B cell (primary cell): ENCODE measurements around the gene ZNF423. TPM values are rescaled to one million over a fixed set of nuclear protein-coding genes. Genes with fewer than 3 reads are reported as not detected.

Experiments used
- ATAC-seq: fragments of 200-7000 bp; cut with Tn5 transposase; one replicate; pipeline ENCODE4 v1.10.0; 2021; ENCODE audit warnings: low read depth, mild to moderate bottlenecking, moderate number of reproducible peaks, moderate library complexity
- CTCF ChIA-PET: fragments of 350-600 bp; sonication (Branson Sonifier 250); formaldehyde crosslinking; loops from one replicate; lab custom pipeline; 2021; ENCODE audit warnings: antibody characterized with exemption, inconsistent platforms; lab: Charles Lee
- POLR2A ChIA-PET: fragments of 350-600 bp; sonication (Branson Sonifier 250); formaldehyde crosslinking; loops from one replicate; lab custom pipeline; 2021; ENCODE audit warnings: antibody characterized with exemption; lab: Charles Lee
- DNase-seq: peaks from one replicate; pipeline ENCODE4 v3.0.0; 2013
- H2AFZ ChIP-seq: 2 replicates; pipeline ENCODE4 v1.6.1; 2012; ENCODE audit warnings: mild to moderate bottlenecking, low read depth, low read length; ENCODE audit not compliant: insufficient read depth, poor library complexity, severe bottlenecking
- H3K27ac ChIP-seq, 2 donors: 1 replicate in 1 of 2; 2 replicates in 1 of 2; pipeline ENCODE4 v1.5.1; 2012 to 2013; ENCODE audit warnings: low read length in 2 of 2, mild to moderate bottlenecking in 2 of 2, moderate library complexity in 1 of 2
- H3K27me3 ChIP-seq, 4 experiments: fragments of 200-600 bp in 1 of 4; sonication (generic) in 1 of 4; replicated peaks in 1 of 4; 1 replicate in 2 of 4; 2 replicates in 2 of 4; pipeline versions ENCODE4 v1.6.1 to v1.7.0; 2013 to 2016; ENCODE audit warnings: low read length in 3 of 4, mild to moderate bottlenecking in 2 of 4, mixed read lengths in 1 of 4, moderate library complexity in 1 of 4; ENCODE audit not compliant: insufficient read depth in 4 of 4, control insufficient read depth in 3 of 4; ENCODE audit errors: control extremely low read depth in 1 of 4
- H3K36me3 ChIP-seq, 2 experiments: replicated peaks in 1 of 2; 1 replicate in 1 of 2; 2 replicates in 1 of 2; pipeline versions ENCODE4 v1.6.1 to v1.7.1; 2013; ENCODE audit warnings: low read length in 1 of 2; ENCODE audit not compliant: insufficient read depth in 2 of 2, control insufficient read depth in 1 of 2; ENCODE audit errors: control extremely low read depth in 1 of 2, extremely low read depth in 1 of 2
- H3K4me1 ChIP-seq, 2 donors: fragments of 200-600 bp in 1 of 2; sonication (generic) in 1 of 2; 1 replicate in 1 of 2; 2 replicates in 1 of 2; pipeline versions ENCODE4 v1.5.1 to v1.6.1; 2013 to 2017; ENCODE audit warnings: low read length in 2 of 2; ENCODE audit not compliant: control insufficient read depth in 2 of 2, insufficient read depth in 2 of 2
- H3K4me2 ChIP-seq: replicated peaks from 2 replicates; pipeline ENCODE3; 2012; ENCODE audit warnings: mild to moderate bottlenecking, low read depth, low read length; ENCODE audit not compliant: poor library complexity, severe bottlenecking
- H3K4me3 ChIP-seq, 5 experiments: fragments of 200-600 bp in 1 of 5; sonication (generic) in 1 of 5; 1 replicate in 3 of 5; 2 replicates in 2 of 5; pipeline versions ENCODE4 v1.5.1 to v1.7.0; 2011 to 2016; ENCODE audit warnings: low read length in 4 of 5, mild to moderate bottlenecking in 4 of 5, low read depth in 2 of 5, control low read depth in 1 of 5, moderate library complexity in 1 of 5; ENCODE audit not compliant: insufficient read depth in 1 of 5; ENCODE audit errors: control extremely low read depth in 1 of 5, extremely low read depth in 1 of 5
- H3K79me2 ChIP-seq: fragments of 200-600 bp; sonication (generic); one replicate; pipeline ENCODE4 v1.6.0; 2016; ENCODE audit warnings: low read length; ENCODE audit not compliant: control insufficient read depth, insufficient read depth
- H3K9ac ChIP-seq: fragments of 200-600 bp; sonication (generic); 2 replicates; pipeline ENCODE4 v1.6.1; 2017; ENCODE audit warnings: mild to moderate bottlenecking, low read length, moderate library complexity
- H3K9me3 ChIP-seq, 3 donors: one replicate each; pipeline versions ENCODE4 v1.6.1 to v1.7.1; 2013; ENCODE audit warnings: low read length in 2 of 3; ENCODE audit not compliant: control insufficient read depth in 2 of 3, insufficient read depth in 1 of 3; ENCODE audit errors: control extremely low read depth in 1 of 3
- H4K20me1 ChIP-seq: 2 replicates; pipeline ENCODE4 v1.6.0; 2012; ENCODE audit warnings: mild to moderate bottlenecking, low read length; ENCODE audit not compliant: insufficient read depth, control insufficient read depth, poor library complexity, severe bottlenecking
- H3K27ac Mint-ChIP-seq: one replicate; pipeline ENCODE4 v1.8.0; 2021; ENCODE audit warnings: mixed read lengths
- H3K27me3 Mint-ChIP-seq: one replicate; pipeline ENCODE4 v1.8.0; 2021; ENCODE audit warnings: mixed read lengths
- H3K4me1 Mint-ChIP-seq: one replicate; pipeline ENCODE4 v1.8.0; 2021; ENCODE audit warnings: mixed read lengths
- H3K4me3 Mint-ChIP-seq: one replicate; pipeline ENCODE4 v1.8.0; 2021; ENCODE audit warnings: mixed read lengths
- H3K9me3 Mint-ChIP-seq: one replicate; pipeline ENCODE4 v1.8.0; 2022; ENCODE audit warnings: mixed read lengths; ENCODE audit not compliant: insufficient read depth
- EZH2 ChIP-seq: IDR thresholded peaks from 2 replicates; pipeline ENCODE4 v1.6.1; 2012; ENCODE audit warnings: borderline replicate concordance, low read depth, mild to moderate bottlenecking, moderate library complexity, low read length; ENCODE audit not compliant: insufficient read depth, poor library complexity, severe bottlenecking
- WGBS: methylation state at CpG from one replicate; pipeline ENCODE4 v1.1.5; 2013; ENCODE audit warnings: missing lambda C conversion rate; ENCODE audit not compliant: insufficient coverage; 5-methylcytosine and 5-hydroxymethylcytosine counted together
- intact Hi-C: fragments of 100-400 bp; cut with micrococcal nuclease; formaldehyde crosslinking; loops from one replicate; pipeline ENCODE4 v1.10.0; 2022
- polyA plus RNA-seq: library from polyadenylated mRNA; depleted of rRNA; stranded (reverse); fragments of >200 nt; gene quantifications from 2 replicates; pipeline ENCODE4 v1.2.3, GENCODE V29; 2012
- total RNA-seq, 2 donors: library from RNA; stranded (reverse); fragments of 120-200 nt in 1 of 2; gene quantifications; 1 replicate in 1 of 2; 2 replicates in 1 of 2; pipeline versions ENCODE4 v1.2.3 to v1.2.4, GENCODE V29; 2013 to 2022
- TF ChIP-seq, protein P1 (sequence below): fragments of 200-600 bp; IDR thresholded peaks from one replicate; pipeline ENCODE4 v1.8.0; 2022; ENCODE audit warnings: antibody characterized with exemption, mild to moderate bottlenecking

ZNF423 gene
- total and polyA plus RNA-seq, 2 donors (not counting 1 experiment from before 2014, with no cell fraction given) = not detected

- no peaks in the 10 kb centered on the region for H3K79me2 ChIP-seq
- no peaks in the 10 kb centered on the region for H3K4me1 Mint-ChIP-seq
- no peaks in the 10 kb centered on the region for H4K20me1 ChIP-seq
- H3K4me3 Mint-ChIP-seq = no peak overlapping the region
- no peak overlapping the region for H3K4me3 ChIP-seq
- TF ChIP-seq, protein P1, sequence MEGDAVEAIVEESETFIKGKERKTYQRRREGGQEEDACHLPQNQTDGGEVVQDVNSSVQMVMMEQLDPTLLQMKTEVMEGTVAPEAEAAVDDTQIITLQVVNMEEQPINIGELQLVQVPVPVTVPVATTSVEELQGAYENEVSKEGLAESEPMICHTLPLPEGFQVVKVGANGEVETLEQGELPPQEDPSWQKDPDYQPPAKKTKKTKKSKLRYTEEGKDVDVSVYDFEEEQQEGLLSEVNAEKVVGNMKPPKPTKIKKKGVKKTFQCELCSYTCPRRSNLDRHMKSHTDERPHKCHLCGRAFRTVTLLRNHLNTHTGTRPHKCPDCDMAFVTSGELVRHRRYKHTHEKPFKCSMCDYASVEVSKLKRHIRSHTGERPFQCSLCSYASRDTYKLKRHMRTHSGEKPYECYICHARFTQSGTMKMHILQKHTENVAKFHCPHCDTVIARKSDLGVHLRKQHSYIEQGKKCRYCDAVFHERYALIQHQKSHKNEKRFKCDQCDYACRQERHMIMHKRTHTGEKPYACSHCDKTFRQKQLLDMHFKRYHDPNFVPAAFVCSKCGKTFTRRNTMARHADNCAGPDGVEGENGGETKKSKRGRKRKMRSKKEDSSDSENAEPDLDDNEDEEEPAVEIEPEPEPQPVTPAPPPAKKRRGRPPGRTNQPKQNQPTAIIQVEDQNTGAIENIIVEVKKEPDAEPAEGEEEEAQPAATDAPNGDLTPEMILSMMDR = no peak
- TF ChIP-seq EZH2 = no peak
- H3K9me3 Mint-ChIP-seq = no peaks in the 10 kb centered on the region
- H3K27me3 ChIP-seq = peaks cover 0 to 2% (median 0%) of the 10 kb centered on the region in 4 experiments
- H3K4me1 ChIP-seq = peaks cover 2 to 6% of the 10 kb centered on the region in 2 donors
- ATAC-seq = no peak
- intact Hi-C loops = no loop called here
- H3K27ac Mint-ChIP-seq = no peak overlapping the region
- no peaks in the 10 kb centered on the region for H3K36me3 ChIP-seq
- no peak overlapping the region for H3K27ac ChIP-seq
- H3K4me2 ChIP-seq = no peak overlapping the region
- no peak overlapping the region for H2AFZ ChIP-seq
- ChIA-PET POLR2A (no interaction called here), CTCF (no interaction called here)
- no peak overlapping the region for H3K9ac ChIP-seq
- peaks cover 15% of the 10 kb centered on the region for H3K27me3 Mint-ChIP-seq
- 28% methylated on average over 3 of the region's 7 CpGs for WGBS
- no peak for DNase-seq
- H3K9me3 ChIP-seq = peaks cover 0 to 2% (median 0%) of the 10 kb centered on the region in 3 donors
These were observed 361.4 kb downstream of the ZNF423 start for GRCh38 chr16:49494474-49494873.

DNA sequence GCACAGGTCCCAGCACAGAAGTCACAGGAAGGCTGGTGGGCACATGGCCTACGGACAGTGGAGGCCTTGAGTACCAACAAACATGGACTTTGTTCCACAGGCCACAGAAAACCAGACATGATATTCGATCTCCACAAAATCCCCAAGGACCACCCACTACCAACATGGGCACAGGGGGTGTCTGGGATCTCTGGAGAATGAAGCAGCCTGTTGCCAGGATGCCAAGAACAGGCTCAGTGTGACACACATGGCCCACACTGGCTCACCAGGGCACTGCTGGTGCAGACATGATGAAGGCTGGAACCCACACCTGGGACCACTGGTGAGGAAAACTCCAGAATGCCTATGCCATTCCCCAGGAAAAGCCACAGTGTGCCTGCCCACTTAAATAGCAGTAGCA, 362.1 kb downstream of the ZNF423 start:
- Histone ChIP-seq H3K9ac (no peak overlapping the region), H3K4me2 (no peak overlapping the region), H3K79me2 (no peaks in the 10 kb centered on the region), H3K9me3 (peaks cover 0 to 2% (median 0%) of the 10 kb centered on the region in 3 donors), H2AFZ (no peak overlapping the region), H3K36me3 (no peaks in the 10 kb centered on the region), H3K27ac (no peak overlapping the region), H3K27me3 (peaks cover 0 to 2% (median 0%) of the 10 kb centered on the region in 4 experiments), H3K4me3 (no peak overlapping the region), H3K4me1 (peaks cover 2 to 6% of the 10 kb centered on the region in 2 donors), H4K20me1 (no peaks in the 10 kb centered on the region)
- no peak for TF ChIP-seq EZH2
- TF ChIP-seq, protein P1 = no peak
- peaks cover 15% of the 10 kb centered on the region for H3K27me3 Mint-ChIP-seq
- H3K27ac Mint-ChIP-seq = no peak overlapping the region
- ChIA-PET POLR2A (no interaction called here), CTCF (interaction anchor here (1.8 kb wide), 1 partner anchor 98 kb away, joined by 5 read pairs; no protein-coding TSS in a partner anchor)
- intact Hi-C loops = no loop called here
- H3K9me3 Mint-ChIP-seq = no peaks in the 10 kb centered on the region
- H3K4me1 Mint-ChIP-seq = no peaks in the 10 kb centered on the region
- no peak overlapping the region for H3K4me3 Mint-ChIP-seq
- WGBS = 33% methylated on average over 1 of the region's 2 CpGs
- ATAC-seq (no peak), DNase-seq (no peak)
